HS-27A (cell line): ENCODE data around the gene DPP4.
"Not testable (repeated sequence)": the region's sequence is repeated elsewhere in the genome, so short reads cannot be mapped to it uniquely, and the experiment has no call there.

Experiments used
- DNase-seq: peaks from one replicate; pipeline ENCODE4 v3.0.0-alpha.2; 2012; ENCODE audit warnings: low read depth, missing footprints

Gene DPP4

GRCh38 chr2:161954103-161954502, 119.9 kb downstream of the DPP4 start:
- no peak for DNase-seq

GRCh38 chr2:161953367-161953766, 120.6 kb downstream of the DPP4 start:
- DNase-seq: not testable (repeated sequence)

GRCh38 chr2:161952783-161953191, 121.2 kb downstream of the DPP4 start:
- DNase-seq: no peak

GRCh38 chr2:161947836-161948235, 126.2 kb downstream of the DPP4 start:
- DNase-seq: no peak

- no peak for DNase-seq
Measured at GRCh38 chr2:161947406-161947805, 126.6 kb downstream of the DPP4 start.

GRCh38 chr2:161946489-161947107, 127.4 kb downstream of the DPP4 start:
- no peak for DNase-seq

- no peak for DNase-seq
Measured at GRCh38 chr2:161943011-161943410, 131.0 kb downstream of the DPP4 start.
